Spleen (tissue), 11 donors: ENCODE data around the gene USP34. TPM values are rescaled to one million over a fixed set of nuclear protein-coding genes. Genes with fewer than 3 reads are reported as not detected.
"Not testable (repeated sequence)": the region's sequence is repeated elsewhere in the genome, so short reads cannot be mapped to it uniquely, and the experiment has no call there.

Experiments
- DNase-seq: peaks from one replicate; pipeline ENCODE4 v3.0.0-alpha.2; 2020
- H3K27ac ChIP-seq, 8 donors: fragments of 200-600 bp; sonication (generic) in 7 of 8; 1 replicate in 4 of 8; 2 replicates in 4 of 8; pipeline versions ENCODE4 v1.5.0 to v1.8.0; 2016 to 2021; ENCODE audit warnings: inconsistent platforms in 4 of 8, mild to moderate bottlenecking in 4 of 8, moderate library complexity in 1 of 8
- H3K27me3 ChIP-seq, 7 donors: fragments of 200-600 bp; sonication (generic) in 6 of 7; replicated peaks in 1 of 7; 1 replicate in 4 of 7; 2 replicates in 3 of 7; pipeline versions ENCODE4 v1.5.0 to v1.8.0; 2016 to 2021; ENCODE audit warnings: inconsistent platforms in 3 of 7, mild to moderate bottlenecking in 1 of 7
- H3K36me3 ChIP-seq, 6 donors: fragments of 200-600 bp; sonication (generic) in 5 of 6; 1 replicate in 4 of 6; 2 replicates in 2 of 6; pipeline versions ENCODE4 v1.5.0 to v1.8.0; 2016 to 2021; ENCODE audit warnings: inconsistent platforms in 2 of 6
- H3K4me1 ChIP-seq, 6 donors: fragments of 200-600 bp; sonication (generic) in 5 of 6; 1 replicate in 3 of 6; 2 replicates in 3 of 6; pipeline versions ENCODE4 v1.5.0 to v1.8.0; 2016 to 2021; ENCODE audit warnings: inconsistent platforms in 3 of 6
- H3K4me3 ChIP-seq, 8 donors: fragments of 200-600 bp; sonication (generic) in 7 of 8; 1 replicate in 4 of 8; 2 replicates in 4 of 8; pipeline versions ENCODE4 v1.5.0 to v1.8.0; 2016 to 2021; ENCODE audit warnings: inconsistent platforms in 4 of 8, mild to moderate bottlenecking in 4 of 8, moderate library complexity in 2 of 8
- H3K9me3 ChIP-seq, 8 donors: fragments of 200-600 bp; sonication (generic) in 7 of 8; 1 replicate in 4 of 8; 2 replicates in 4 of 8; pipeline versions ENCODE4 v1.5.0 to v1.8.0; 2016 to 2021; ENCODE audit warnings: inconsistent platforms in 4 of 8
- POLR2A ChIP-seq, 3 donors: fragments of 450-650 bp; IDR thresholded peaks; one replicate each; pipeline ENCODE4 v1.5.1; 2017; ENCODE audit warnings: antibody characterized with exemption in 3 of 3, mild to moderate bottlenecking in 1 of 3
- POLR2AphosphoS5 ChIP-seq, 3 donors: sonication (generic); formaldehyde crosslinking; IDR thresholded peaks; one replicate each; pipeline ENCODE4 v1.5.1; 2017; ENCODE audit warnings: antibody characterized with exemption in 3 of 3
- WGBS, 5 donors: extraction: QIAGEN DNeasy Blood & Tissue Kit in 3 of 5; methylation state at CpG; one replicate each; pipeline versions ENCODE4 v1.1.5 to v1.1.7; 2013 to 2018; 5-methylcytosine and 5-hydroxymethylcytosine counted together
- intact Hi-C: fragments of 100-400 bp; cut with DNase I; formaldehyde crosslinking; loops from one replicate; pipeline ENCODE4 v1.15.0; 2023; ENCODE audit warnings: low total_unique reads
- polyA plus RNA-seq, 3 donors: library from polyadenylated mRNA; stranded (reverse); fragments of 200-250 nt; gene quantifications; one replicate each; pipeline ENCODE4 v1.2.1, GENCODE V29; 2013
- total RNA-seq, 7 donors: library from RNA; depleted of rRNA in 3 of 7; stranded (reverse); fragments of >200 nt in 3 of 7; fragmentation: NEBNext Ultra II Directional in 4 of 7; extraction: Animal tissue kit (Norgen Biotek cat#: 25700) in 4 of 7; gene quantifications; one replicate each; pipeline versions ENCODE4 v1.1.0 to v1.2.1, GENCODE V29; 2016 to 2021
- TF ChIP-seq, protein P1 (sequence below), 11 experiments: fragments of 200-600 bp in 7 of 11; fragments of 450-650 bp in 4 of 11; sonication (generic) in 4 of 11; IDR thresholded peaks in 8 of 11; conservative IDR thresholded peaks in 3 of 11; 1 replicate in 7 of 11; 2 replicates in 4 of 11; pipeline versions ENCODE4 v1.4.0 to v1.8.0; 2016 to 2021; ENCODE audit warnings: antibody characterized with exemption in 11 of 11, inconsistent platforms in 4 of 11, mild to moderate bottlenecking in 1 of 11
- donor health status: healthy with polysubstance abuse.
- donor health status: DM: no; HTN: no; CAD: no; lungs with moderate emphysema.
- donor health status: DM: no; HTN: no; CAD: no.
- donor health status: Bipolar disorder and iron deficiency.
- donor health status: healthy.
- donor health status: DM: no; HTN: no; CAD: no.
- donor health status: DM: yes; HTN: yes; CAD: no.

USP34 gene
- total and polyA plus RNA-seq, 10 donors, result 52.1 to 222 (median 142) TPM

- Histone ChIP-seq H3K4me1 (peaks cover 20 to 42% (median 38%) of the 10 kb centered on the region in 6 donors), H3K9me3 (no peaks in the 10 kb centered on the region), H3K4me3 (peak overlapping the region; percentile 68 to 91 (median 73)), H3K27ac (peak overlapping the region; percentile 94 to 99 (median 99)), H3K27me3 (no peaks in the 10 kb centered on the region), H3K36me3 (peaks cover 0 to 40% (median 7%) of the 10 kb centered on the region in 6 donors)
- intact Hi-C loops, result no loop called here
- TF ChIP-seq, protein P1, sequence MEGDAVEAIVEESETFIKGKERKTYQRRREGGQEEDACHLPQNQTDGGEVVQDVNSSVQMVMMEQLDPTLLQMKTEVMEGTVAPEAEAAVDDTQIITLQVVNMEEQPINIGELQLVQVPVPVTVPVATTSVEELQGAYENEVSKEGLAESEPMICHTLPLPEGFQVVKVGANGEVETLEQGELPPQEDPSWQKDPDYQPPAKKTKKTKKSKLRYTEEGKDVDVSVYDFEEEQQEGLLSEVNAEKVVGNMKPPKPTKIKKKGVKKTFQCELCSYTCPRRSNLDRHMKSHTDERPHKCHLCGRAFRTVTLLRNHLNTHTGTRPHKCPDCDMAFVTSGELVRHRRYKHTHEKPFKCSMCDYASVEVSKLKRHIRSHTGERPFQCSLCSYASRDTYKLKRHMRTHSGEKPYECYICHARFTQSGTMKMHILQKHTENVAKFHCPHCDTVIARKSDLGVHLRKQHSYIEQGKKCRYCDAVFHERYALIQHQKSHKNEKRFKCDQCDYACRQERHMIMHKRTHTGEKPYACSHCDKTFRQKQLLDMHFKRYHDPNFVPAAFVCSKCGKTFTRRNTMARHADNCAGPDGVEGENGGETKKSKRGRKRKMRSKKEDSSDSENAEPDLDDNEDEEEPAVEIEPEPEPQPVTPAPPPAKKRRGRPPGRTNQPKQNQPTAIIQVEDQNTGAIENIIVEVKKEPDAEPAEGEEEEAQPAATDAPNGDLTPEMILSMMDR (IDR thresholded peaks at IDR 0.05 in 8 of 11, conservative IDR thresholded peaks at IDR 0.05 in 3 of 11), result no peak
- TF ChIP-seq POLR2A (IDR thresholded peaks at IDR 0.05) (no peak), POLR2AphosphoS5 (IDR thresholded peaks at IDR 0.05) (no peak)
- WGBS, 5 donors, result 39 to 44% (median 40%) methylated on average over 19 of the region's 19 CpGs
- DNase-seq, result no peak
Measured at GRCh38 chr2:61471905-61472805, 1.3 kb upstream of the USP34 start.

GRCh38 chr2:61470122-61470951 is 550 bp downstream of the USP34 start:
- DNase-seq, result peak; percentile 96
- TF ChIP-seq POLR2A (IDR thresholded peaks at IDR 0.05) (no peak), POLR2AphosphoS5 (IDR thresholded peaks at IDR 0.05) (no peak)
- TF ChIP-seq, protein P1 (IDR thresholded peaks at IDR 0.05 in 8 of 11, conservative IDR thresholded peaks at IDR 0.05 in 3 of 11), result no peak
- intact Hi-C loops, result no loop called here
- Histone ChIP-seq H3K36me3 (peaks cover 0 to 33% (median 0%) of the 10 kb centered on the region in 6 donors), H3K27ac (peak overlapping the region; percentile 94 to 99 (median 99)), H3K4me3 (peak overlapping the region; percentile 49 to 91 (median 73)), H3K9me3 (no peaks in the 10 kb centered on the region), H3K27me3 (no peaks in the 10 kb centered on the region), H3K4me1 (peaks cover 20 to 61% (median 51%) of the 10 kb centered on the region in 6 donors)
- WGBS, 5 donors, result 0 to 1% (median 0%) methylated on average over 36 to 79 of the region's 94 CpGs

DNA sequence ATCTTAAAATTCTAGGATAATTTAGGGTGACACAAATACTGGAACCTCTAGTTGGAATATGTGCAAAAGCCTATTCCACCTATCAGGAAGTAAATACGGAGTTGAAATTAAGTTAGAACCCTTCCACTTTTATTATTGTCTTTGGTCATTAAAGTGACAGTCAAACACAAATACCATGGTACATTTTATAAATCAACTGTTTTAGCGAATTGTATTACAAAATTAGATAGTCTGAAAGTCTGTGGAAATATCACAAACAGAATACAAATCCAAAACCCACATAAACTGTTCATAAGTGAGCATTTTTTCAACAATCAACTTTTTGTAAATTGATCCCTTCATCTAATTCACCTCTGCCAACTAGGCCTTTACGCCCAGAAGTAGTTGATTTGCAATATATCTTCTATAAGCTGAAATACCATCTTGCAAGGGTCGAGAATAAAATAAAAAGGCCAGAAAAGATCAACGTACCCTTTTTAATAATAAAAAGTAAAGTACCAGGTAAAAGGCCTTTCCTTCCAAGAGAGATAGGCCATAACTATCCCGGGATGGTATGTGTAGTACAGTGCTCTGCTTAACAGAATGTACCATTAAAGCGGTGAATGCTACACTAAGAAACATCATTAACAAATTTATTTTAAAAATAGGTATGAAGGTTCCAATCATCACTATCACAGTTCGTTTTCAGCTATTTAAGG is 1.3 kb downstream of the USP34 start:
- H3K4me1 ChIP-seq, result peaks cover 24 to 68% (median 59%) of the 10 kb centered on the region in 6 donors
- 7 to 11% (median 9%) methylated on average over 8 of the region's 8 CpGs for WGBS, 5 donors
- H3K4me3 ChIP-seq, result peak overlapping the region; percentile 49 to 91 (median 73)
- intact Hi-C loops, result no loop called here
- no peaks in the 10 kb centered on the region for H3K9me3 ChIP-seq
- TF ChIP-seq, protein P1 (IDR thresholded peaks at IDR 0.05 in 8 of 11, conservative IDR thresholded peaks at IDR 0.05 in 3 of 11), result no peak
- no peak for TF ChIP-seq POLR2AphosphoS5 (IDR thresholded peaks at IDR 0.05)
- H3K27ac ChIP-seq, result peak overlapping the region; percentile 94 to 99 (median 99)
- peaks cover 0 to 33% (median 0%) of the 10 kb centered on the region in 6 donors for H3K36me3 ChIP-seq
- no peak for DNase-seq
- H3K27me3 ChIP-seq, result no peaks in the 10 kb centered on the region

DNA sequence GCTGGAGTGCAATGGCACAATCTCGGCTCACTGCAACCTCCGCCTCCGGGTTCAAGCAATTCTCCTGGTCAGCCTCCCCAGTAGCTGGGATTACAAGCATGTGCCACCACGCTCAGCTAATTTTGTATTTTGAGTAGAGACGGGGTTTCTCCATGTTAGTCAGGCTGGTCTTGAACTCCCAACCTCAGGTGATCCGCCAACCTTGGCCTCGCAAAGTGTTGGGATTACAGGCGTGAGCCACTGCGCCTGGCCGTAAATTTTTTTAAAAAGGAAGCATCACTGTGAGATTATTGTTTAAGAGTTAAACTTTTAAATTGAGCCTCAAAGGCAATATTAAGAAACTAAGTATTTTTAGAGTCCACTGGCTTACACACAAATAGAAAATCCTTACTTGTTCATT is 2.7 kb downstream of the USP34 start:
- Histone ChIP-seq H3K4me1 (peaks cover 35 to 82% (median 69%) of the 10 kb centered on the region in 6 donors), H3K36me3 (peaks cover 0 to 33% (median 0%) of the 10 kb centered on the region in 6 donors), H3K27ac (peak overlapping the region in 2 of 8 donors; percentile 99)
- H3K4me3 ChIP-seq, intact Hi-C loops, H3K9me3 ChIP-seq, DNase-seq, H3K27me3 ChIP-seq: not testable (repeated sequence)
- 91 to 96% (median 94%) methylated on average over 10 of the region's 10 CpGs for WGBS, 5 donors
